Activated CD4-positive, alpha-beta T cell treated with anti-CD3 and anti-CD28 coated beads, Interleukin-2, amount 50 U/mL, for 1 hour (primary cell): ENCODE measurements around the gene PLEKHB1.
"Not testable (repeated sequence)": the region's sequence is repeated elsewhere in the genome, so short reads cannot be mapped to it uniquely, and the experiment has no call there.

Source experiments
- DNase-seq: peaks from one replicate; pipeline ENCODE4 v3.0.0-alpha.2; 2020

PLEKHB1 gene

DNA sequence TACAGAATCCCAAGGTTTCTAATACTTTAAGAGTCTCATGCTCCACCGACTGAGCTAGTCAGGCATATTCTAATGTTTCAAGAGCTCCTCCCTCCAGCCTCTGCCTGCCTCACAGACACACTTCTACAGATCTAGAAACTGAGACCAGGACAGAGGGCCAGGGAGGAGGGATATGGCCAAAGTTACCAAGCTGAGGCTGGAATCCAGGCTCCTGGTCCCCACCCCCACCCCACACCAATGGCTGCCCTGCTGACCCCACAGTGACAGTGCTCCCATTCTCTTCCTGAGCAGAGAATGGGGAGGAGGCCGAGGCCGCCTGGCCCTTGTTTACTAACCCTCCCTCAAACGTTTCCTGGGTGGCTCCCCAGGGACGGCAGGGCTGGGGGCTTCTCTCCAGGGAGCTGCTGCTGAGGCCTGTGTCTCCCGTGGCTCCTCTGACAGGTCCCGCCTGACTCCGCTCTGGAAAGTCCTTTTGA lies 2.2 kb downstream of the PLEKHB1 start:
- no peak for DNase-seq

DNA sequence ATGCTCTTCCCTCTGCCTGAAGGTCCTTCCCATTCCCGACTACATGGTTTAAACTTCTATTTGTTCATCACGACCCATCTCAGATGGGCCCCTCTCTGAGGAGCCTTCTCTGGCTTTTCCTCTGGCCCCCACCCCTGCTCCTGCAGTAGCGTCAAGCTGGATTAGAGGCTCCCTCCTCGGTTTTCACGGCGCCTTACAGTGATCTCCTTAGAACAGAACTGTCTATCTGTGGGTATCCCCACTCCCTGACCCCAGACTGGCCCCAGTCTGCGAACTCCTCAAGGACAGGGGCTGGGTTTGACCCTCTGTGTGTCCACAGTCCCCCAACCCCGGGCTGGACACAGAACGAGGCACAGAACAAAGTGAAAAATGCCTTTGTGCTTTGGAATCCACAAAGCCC lies 2.8 kb downstream of the PLEKHB1 start:
- no peak for DNase-seq

GRCh38 chr11:73650400-73650799 lies 4.0 kb downstream of the PLEKHB1 start:
- DNase-seq, result no peak

DNA sequence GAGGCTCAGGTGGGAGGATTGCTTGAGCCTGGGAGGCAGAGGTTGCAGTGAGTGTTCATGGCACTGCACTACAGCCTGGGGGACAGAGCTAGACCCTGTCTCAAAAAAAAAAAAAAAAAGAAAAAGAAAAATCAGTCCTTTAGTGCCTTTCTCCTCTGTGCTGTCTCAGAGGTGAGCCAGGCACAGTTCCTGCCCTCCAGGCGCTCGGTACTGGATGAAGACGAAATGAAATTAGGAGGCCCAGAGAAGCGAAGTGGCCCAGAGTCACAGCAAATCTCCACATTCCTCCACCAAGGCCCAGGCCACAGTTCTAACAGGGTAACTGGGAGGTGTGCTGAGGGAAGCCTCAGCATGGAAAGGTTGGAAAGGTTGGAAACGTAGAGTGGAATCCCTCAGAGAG lies 4.9 kb downstream of the PLEKHB1 start:
- DNase-seq, result no peak

GRCh38 chr11:73651661-73652045 lies 5.3 kb downstream of the PLEKHB1 start:
- no peak for DNase-seq

- no peak for DNase-seq
These were observed 5.8 kb downstream of the PLEKHB1 start for GRCh38 chr11:73652046-73652730.

- no peak for DNase-seq
These were observed 6.6 kb downstream of the PLEKHB1 start for GRCh38 chr11:73652856-73653559.

GRCh38 chr11:73653996-73654395 lies 7.6 kb downstream of the PLEKHB1 start:
- DNase-seq, result no peak

- no peak for DNase-seq
These were observed 8.2 kb downstream of the PLEKHB1 start for GRCh38 chr11:73654482-73655021.

- DNase-seq, result no peak
These were observed 9.3 kb downstream of the PLEKHB1 start for GRCh38 chr11:73655686-73656085.

DNA sequence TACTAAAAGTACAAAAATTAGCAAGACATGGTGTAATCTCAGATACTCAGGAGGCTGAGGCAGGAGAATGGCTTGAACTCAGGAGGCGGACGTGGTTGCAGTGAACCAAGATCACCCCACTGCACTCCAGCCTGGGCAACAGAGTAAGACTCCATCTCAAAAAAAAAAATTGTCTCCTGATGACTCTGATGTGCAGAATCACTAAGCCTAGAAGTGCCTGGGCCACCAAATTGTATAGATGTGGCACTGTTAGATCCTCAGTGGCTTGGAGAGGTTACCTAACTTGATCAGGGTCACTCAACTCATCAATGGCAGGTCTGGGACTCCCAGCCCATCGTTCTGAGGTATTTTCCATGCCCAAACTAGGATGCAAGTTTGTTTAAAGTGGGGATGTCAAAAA lies 10.6 kb downstream of the PLEKHB1 start:
- DNase-seq, result no peak

DNA sequence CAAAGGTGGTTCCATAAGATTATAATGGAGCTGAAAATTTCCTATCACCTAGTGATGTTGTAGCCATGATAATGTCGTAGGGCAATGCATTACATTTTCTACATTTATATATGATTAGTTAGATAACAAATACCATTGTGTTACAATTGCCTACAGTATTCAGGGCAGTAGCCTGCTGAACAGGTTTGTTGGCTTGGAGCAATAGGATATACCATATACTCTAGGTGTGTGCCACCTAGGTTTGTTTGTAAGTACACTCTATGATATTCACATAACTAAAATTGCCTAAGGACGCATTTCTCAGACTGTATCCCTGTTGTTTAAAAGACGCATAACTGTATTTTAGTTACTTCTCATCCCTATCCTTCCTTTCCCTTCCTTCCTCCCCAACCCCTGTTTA lies 13.6 kb downstream of the PLEKHB1 start:
- DNase-seq, result no peak

DNA sequence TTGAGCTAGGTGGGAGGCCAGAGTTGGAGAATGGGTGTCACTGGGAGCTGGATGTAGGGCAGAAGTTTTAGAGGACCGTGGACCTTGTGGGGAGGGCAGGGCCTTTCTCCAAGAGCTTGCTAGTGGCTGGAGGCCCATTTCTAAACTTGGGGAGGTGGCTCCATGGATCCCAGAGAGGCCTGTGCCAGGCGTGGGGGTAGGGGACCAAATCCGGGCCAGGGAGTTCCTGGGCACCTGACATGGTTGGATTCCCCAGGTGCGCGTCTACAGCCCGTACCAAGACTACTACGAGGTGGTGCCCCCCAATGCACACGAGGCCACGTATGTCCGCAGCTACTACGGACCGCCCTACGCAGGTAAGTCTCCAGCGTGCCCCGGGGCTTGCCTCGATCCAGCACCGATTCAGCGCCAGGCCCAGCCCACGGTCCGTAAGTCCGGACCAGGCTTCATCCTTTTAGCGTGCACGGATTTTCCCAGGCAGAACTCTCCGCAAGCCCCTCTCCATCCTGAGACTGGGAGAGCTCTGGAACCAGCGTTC lies 14.2 kb downstream of the PLEKHB1 start:
- no peak for DNase-seq

- peak; percentile 88 for DNase-seq
These were observed 14.8 kb downstream of the PLEKHB1 start for GRCh38 chr11:73661035-73661628.

GRCh38 chr11:73662445-73663157 lies 16.2 kb downstream of the PLEKHB1 start:
- DNase-seq, result no peak

DNA sequence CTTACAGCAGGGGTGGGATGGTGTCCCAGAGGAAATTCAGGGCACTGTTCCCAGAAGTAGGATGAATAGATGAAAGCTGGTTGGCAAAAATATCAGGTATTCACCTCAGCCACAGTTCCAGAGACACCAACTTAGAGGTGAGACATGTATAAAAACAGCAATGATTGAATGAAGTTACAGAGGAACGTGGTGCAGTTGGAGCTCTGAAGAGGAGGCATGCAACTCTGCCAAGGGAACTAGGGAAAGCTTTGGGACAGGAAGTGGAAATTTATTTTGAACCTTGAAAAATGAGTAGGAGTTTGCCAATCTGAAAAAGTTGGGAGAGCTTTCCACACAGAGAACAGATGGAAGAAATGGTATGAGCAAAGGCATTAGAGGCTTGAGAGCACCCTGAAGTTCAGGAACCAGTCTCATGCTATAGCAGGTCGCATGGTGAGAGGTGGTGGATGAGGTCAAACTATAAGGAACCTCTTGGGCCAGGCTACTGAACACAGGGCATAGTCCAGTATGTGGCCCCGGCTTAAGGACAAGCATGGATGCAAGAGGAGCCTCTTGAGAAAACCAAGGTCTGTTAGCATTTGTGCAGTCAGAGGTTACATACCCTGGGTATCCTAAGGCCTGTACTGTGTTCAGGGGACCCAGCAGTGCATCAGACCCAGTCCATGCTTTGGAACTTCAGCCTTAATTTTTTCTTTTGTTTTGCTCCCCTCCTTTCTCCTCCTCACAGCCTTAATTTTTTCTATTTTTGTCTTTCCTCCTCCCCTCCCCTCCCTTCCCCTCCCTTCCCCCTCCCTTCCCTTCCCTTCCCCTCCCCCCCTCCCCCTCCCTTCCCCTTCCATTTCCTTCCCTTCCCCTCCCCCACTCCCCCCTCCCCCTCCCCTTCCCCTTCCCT lies 17.5 kb downstream of the PLEKHB1 start:
- DNase-seq, result no peak

- DNase-seq, result no peak
These were observed 18.5 kb downstream of the PLEKHB1 start for GRCh38 chr11:73664877-73665276.

GRCh38 chr11:73667891-73668290 lies 21.5 kb downstream of the PLEKHB1 start:
- DNase-seq, result no peak

DNA sequence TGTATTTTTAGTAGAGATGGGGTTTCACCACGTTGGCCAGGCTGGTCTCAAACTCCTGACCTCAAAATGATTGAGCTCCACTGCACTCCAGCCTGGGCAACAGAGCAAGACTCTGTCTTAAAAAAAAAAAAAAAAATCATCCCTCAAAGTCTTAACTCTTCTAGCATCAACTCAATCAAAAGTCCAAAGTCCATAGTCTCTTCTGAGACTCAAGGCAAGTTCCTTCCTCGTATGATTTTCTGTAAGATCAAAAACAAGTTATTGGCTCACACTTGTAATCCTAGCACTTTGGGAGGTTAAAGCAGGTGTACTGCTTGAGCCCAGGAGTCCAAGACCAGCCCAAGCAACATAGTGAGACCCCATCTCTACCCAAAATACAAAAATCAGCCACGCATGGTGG lies 24.4 kb downstream of the PLEKHB1 start:
- no peak for DNase-seq

DNA sequence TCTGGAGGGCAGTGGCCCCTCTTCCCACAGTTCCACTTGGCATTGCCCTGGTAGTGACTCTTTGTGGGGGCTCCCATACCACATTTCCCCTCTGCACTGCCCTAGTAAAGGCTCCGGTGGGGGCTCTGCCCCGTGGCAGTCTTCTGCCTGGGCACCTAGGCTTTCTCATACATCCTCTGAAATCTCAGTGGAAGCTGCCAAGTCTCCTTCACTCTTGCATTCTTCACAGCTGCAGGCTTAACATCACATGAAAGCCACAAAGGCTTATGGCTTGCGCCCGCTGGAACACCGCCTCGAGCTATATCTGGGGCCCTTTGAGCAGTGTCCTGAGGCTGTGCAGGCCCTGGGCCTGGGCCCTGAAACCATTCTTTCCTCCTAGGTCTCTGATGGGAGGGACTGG lies 25.3 kb downstream of the PLEKHB1 start:
- no peak for DNase-seq

GRCh38 chr11:73676552-73676951 lies 30.2 kb downstream of the PLEKHB1 start:
- not testable (repeated sequence) for DNase-seq

- DNase-seq, result no peak
These were observed 34.3 kb downstream of the PLEKHB1 start for GRCh38 chr11:73680687-73681086.
